HG02885 (cell line): ENCODE measurements around the gene PLA2G2D.

ENCODE experiments used
- ATAC-seq: cut with Tn5 transposase; IDR thresholded peaks from one replicate; pipeline ENCODE4 v1.9.1; 2021; ENCODE audit warnings: mild to moderate bottlenecking; ENCODE audit not compliant: unreplicated experiment, poor library complexity

The PLA2G2D gene

GRCh38 chr1:20072771-20073170 lies 46.6 kb downstream of the PLA2G2D start:
- no peak for ATAC-seq

- no peak for ATAC-seq
These were observed 47.9 kb downstream of the PLA2G2D start for GRCh38 chr1:20071416-20071815.

- ATAC-seq = no peak
These were observed 49.0 kb downstream of the PLA2G2D start for GRCh38 chr1:20070357-20070756.

GRCh38 chr1:20069874-20070273 lies 49.5 kb downstream of the PLA2G2D start, which contains the start of gene PLA2G5:
PLA2G5 (plus strand) TSS chr1:20070194; CDS start chr1:20084831, 14,637 bp downstream.
- ATAC-seq = no peak

GRCh38 chr1:20068722-20069121 lies 50.6 kb downstream of the PLA2G2D start:
- no peak for ATAC-seq

GRCh38 chr1:20063861-20064292 lies 55.5 kb downstream of the PLA2G2D start:
- ATAC-seq = no peak
